GM23338 (cell line): ENCODE measurements around the gene RAVER1. TPM values are rescaled to one million over a fixed set of nuclear protein-coding genes. Genes with fewer than 3 reads are reported as not detected.

ENCODE experiments used
- ATAC-seq: fragments of 200-7000 bp; cut with Tn5 transposase; 3 replicates; pipeline ENCODE4 v1.9.1; 2020
- DNase-seq: peaks from one replicate; pipeline ENCODE4 v3.0.0-alpha.2; 2015; ENCODE audit warnings: low spot score
- H2AFZ ChIP-seq: fragments of 200-600 bp; sonication (generic); 2 replicates; pipeline ENCODE4 v1.8.0; 2016; ENCODE audit warnings: antibody characterized with exemption, mild to moderate bottlenecking, moderate library complexity
- H3F3A ChIP-seq: fragments of 200-600 bp; sonication (generic); replicated peaks from 2 replicates; pipeline ENCODE4 v1.8.0; 2017; ENCODE audit warnings: antibody characterized with exemption, mixed run types, low read depth
- H3K27ac ChIP-seq: fragments of 200-600 bp; sonication (generic); 2 replicates; pipeline ENCODE4 v1.6.1; 2016; ENCODE audit warnings: low read depth
- H3K27me3 ChIP-seq: fragments of 200-600 bp; sonication (generic); 2 replicates; pipeline ENCODE4 v1.8.0; 2016; ENCODE audit warnings: mild to moderate bottlenecking, mixed run types, moderate library complexity; ENCODE audit not compliant: insufficient read depth
- H3K36me3 ChIP-seq: fragments of 200-600 bp; sonication (generic); 2 replicates; pipeline ENCODE4 v1.8.0; 2016; ENCODE audit warnings: mild to moderate bottlenecking; ENCODE audit not compliant: insufficient read depth
- H3K4me1 ChIP-seq: fragments of 200-600 bp; sonication (generic); 2 replicates; pipeline ENCODE4 v1.8.0; 2016; ENCODE audit warnings: mild to moderate bottlenecking, moderate library complexity; ENCODE audit not compliant: insufficient read depth
- H3K4me2 ChIP-seq: fragments of 200-600 bp; sonication (generic); 2 replicates; pipeline ENCODE4 v1.7.1; 2017; ENCODE audit warnings: mixed run types
- H3K4me3 ChIP-seq: fragments of 200-600 bp; sonication (generic); 2 replicates; pipeline ENCODE4 v1.6.1; 2016; ENCODE audit warnings: mixed run types
- H3K79me2 ChIP-seq: fragments of 200-600 bp; sonication (generic); replicated peaks from 2 replicates; pipeline ENCODE4 v1.8.0; 2017; ENCODE audit warnings: mild to moderate bottlenecking; ENCODE audit not compliant: insufficient read depth
- H3K9me2 ChIP-seq: fragments of 200-600 bp; sonication (generic); 2 replicates; pipeline ENCODE4 v1.8.0; 2017; ENCODE audit not compliant: insufficient read depth
- H4K20me1 ChIP-seq: fragments of 200-600 bp; sonication (generic); replicated peaks from 2 replicates; pipeline ENCODE4 v1.8.0; 2017; ENCODE audit warnings: mild to moderate bottlenecking; ENCODE audit not compliant: insufficient read depth
- H3K27ac Mint-ChIP-seq: 2 replicates; pipeline ENCODE4 v1.8.0; 2020; ENCODE audit warnings: inconsistent platforms, mild to moderate bottlenecking, moderate library complexity, mixed read lengths
- H3K27me3 Mint-ChIP-seq: 3 replicates; pipeline ENCODE4 v1.8.0; 2022; ENCODE audit warnings: low read depth, mild to moderate bottlenecking, moderate library complexity, mixed read lengths, inconsistent platforms; ENCODE audit not compliant: insufficient read depth, poor library complexity
- H3K36me3 Mint-ChIP-seq: 3 replicates; pipeline ENCODE4 v1.8.0; 2021; ENCODE audit warnings: low read depth, mild to moderate bottlenecking, inconsistent platforms, moderate library complexity, mixed read lengths
- H3K4me1 Mint-ChIP-seq: 3 replicates; pipeline ENCODE4 v1.8.0; 2020; ENCODE audit warnings: mild to moderate bottlenecking, inconsistent platforms, mixed read lengths
- H3K4me3 Mint-ChIP-seq: 3 replicates; pipeline ENCODE4 v1.8.0; 2021; ENCODE audit warnings: moderate library complexity, mild to moderate bottlenecking, inconsistent platforms, mixed read lengths
- H3K9me3 Mint-ChIP-seq: 3 replicates; pipeline ENCODE4 v1.8.0; 2020; ENCODE audit warnings: moderate library complexity, mild to moderate bottlenecking, inconsistent platforms, mixed read lengths
- CREB1 ChIP-seq: fragments of 250-450 bp; sonication (Bioruptor Pico); IDR thresholded peaks from 2 replicates; pipeline ENCODE4 v1.5.0; 2020; ENCODE audit warnings: low read depth, mild to moderate bottlenecking, moderate library complexity
- CTCF ChIP-seq, 2 experiments: fragments of 200-600 bp in 1 of 2; sonication (generic) in 1 of 2; conservative IDR thresholded peaks; 2 replicates each; pipeline versions ENCODE4 v1.5.1 to v1.6.1; 2016 to 2017; ENCODE audit warnings: antibody characterized with exemption in 2 of 2, low read depth in 2 of 2, mild to moderate bottlenecking in 2 of 2, moderate library complexity in 1 of 2
- ETS1 ChIP-seq: IDR thresholded peaks from 2 replicates; pipeline ENCODE4 v1.6.1; 2016; ENCODE audit warnings: antibody characterized with exemption
- EZH2 ChIP-seq: fragments of 200-600 bp; sonication (generic); IDR thresholded peaks from one replicate; pipeline ENCODE4 v1.8.0; 2017; ENCODE audit warnings: antibody characterized with exemption, mild to moderate bottlenecking, low read depth; ENCODE audit not compliant: unreplicated experiment
- EZH2phosphoT487 ChIP-seq: fragments of 200-600 bp; sonication (generic); IDR thresholded peaks from one replicate; pipeline ENCODE4 v1.8.1; 2018; ENCODE audit warnings: antibody characterized with exemption; ENCODE audit not compliant: unreplicated experiment
- JUNB ChIP-seq: IDR thresholded peaks from one replicate; pipeline ENCODE4 v1.6.1; 2016; ENCODE audit warnings: antibody characterized with exemption; ENCODE audit not compliant: unreplicated experiment
- NANOG ChIP-seq: IDR thresholded peaks from 2 replicates; pipeline ENCODE4 v1.6.1; 2016; ENCODE audit warnings: antibody characterized with exemption, borderline replicate concordance
- POLR2AphosphoS5 ChIP-seq: IDR thresholded peaks from 2 replicates; pipeline ENCODE4 v1.6.1; 2016; ENCODE audit warnings: antibody characterized with exemption, low read depth
- REST ChIP-seq: IDR thresholded peaks from one replicate; pipeline ENCODE4 v1.6.1; 2018; ENCODE audit warnings: antibody characterized with exemption; ENCODE audit not compliant: unreplicated experiment
- STAT1 ChIP-seq: IDR thresholded peaks from one replicate; pipeline ENCODE4 v1.6.1; 2016; ENCODE audit warnings: antibody characterized with exemption; ENCODE audit not compliant: unreplicated experiment
- ZNF114 ChIP-seq: fragments of 250-450 bp; sonication (Bioruptor Pico); IDR thresholded peaks from 2 replicates; pipeline ENCODE4 v1.5.0; 2020; ENCODE audit warnings: mild to moderate bottlenecking, moderate library complexity
- ZNF331 ChIP-seq: fragments of 250-450 bp; sonication (Bioruptor Pico); IDR thresholded peaks from 2 replicates; pipeline ENCODE4 v1.5.0; 2020; ENCODE audit warnings: low read depth, mild to moderate bottlenecking, moderate library complexity
- polyA plus RNA-seq: library from polyadenylated mRNA; unstranded; fragments of >200 nt; fragmentation: Nextera tagmentation; extraction: Ambion mirVana; gene quantifications from 2 replicates; pipeline ENCODE4 v1.2.1, GENCODE V29; 2016
- total RNA-seq: library from RNA; depleted of rRNA; stranded (reverse); fragments of >200 nt; shearing (Covaris generic); gene quantifications from 2 replicates; pipeline ENCODE4 v1.2.3, GENCODE V29; 2014

RAVER1 gene
- total and polyA plus RNA-seq, 2 experiments from 2014 or later, result 25.5 to 88.3 TPM

- TF ChIP-seq JUNB, result no peak
- no peak for TF ChIP-seq STAT1
- no peak for TF ChIP-seq NANOG
Measured at GRCh38 chr19:10333758-10334587, 644 bp upstream of the RAVER1 start (continued).

- H3K79me2 ChIP-seq, result peaks cover 33% of the 10 kb centered on the region
- peak; percentile 0; the same call in 1 of the 3 replicates for ATAC-seq
- H3K9me3 Mint-ChIP-seq, result no peaks in the 10 kb centered on the region
Measured at GRCh38 chr19:10332158-10332964, 968 bp downstream of the RAVER1 start.

GRCh38 chr19:10329555-10329954 is 3.8 kb downstream of the RAVER1 start:
- no peak overlapping the region for H3K27ac Mint-ChIP-seq
- Histone ChIP-seq H3K4me1 (peaks cover 13% of the 10 kb centered on the region; the same call in 1 of the 2 replicates), H3K27me3 (no peaks in the 10 kb centered on the region), H3K36me3 (peaks cover 19% of the 10 kb centered on the region; the same call in 1 of the 2 replicates), H3K79me2 (peaks cover 33% of the 10 kb centered on the region), H3K4me2 (no peak overlapping the region), H3K27ac (no peak overlapping the region), H3K9me2 (no peaks in the 10 kb centered on the region), H3K4me3 (no peak overlapping the region), H3F3A (no peaks in the 10 kb centered on the region; the same call in 1 of the 2 replicates), H2AFZ (no peak overlapping the region), H4K20me1 (peaks cover 23% of the 10 kb centered on the region)
- H3K27me3 Mint-ChIP-seq, result peaks cover 12% of the 10 kb centered on the region
- H3K36me3 Mint-ChIP-seq, result peaks cover 54% of the 10 kb centered on the region
- H3K9me3 Mint-ChIP-seq, result no peaks in the 10 kb centered on the region
- DNase-seq, result no peak
- H3K4me1 Mint-ChIP-seq, result peaks cover 10% of the 10 kb centered on the region
- ATAC-seq, result no peak
- H3K4me3 Mint-ChIP-seq, result no peak overlapping the region
- TF ChIP-seq POLR2AphosphoS5 (no peak), ZNF114 (no peak), ETS1 (no peak), EZH2 (no peak), ZNF331 (CRISPR knock-in tag) (no peak), CTCF (conservative IDR thresholded peaks at IDR 0.05; ENCODE audit: low read depth in 2 of 2) (no peak), REST (no peak), STAT1 (no peak), JUNB (no peak), EZH2phosphoT487 (no peak), CREB1 (CRISPR knock-in tag) (no peak)

More at GRCh38 chr19:10332158-10332964, 968 bp downstream of the RAVER1 start:
- peak overlapping the region; percentile 99 for H3K4me3 ChIP-seq
- DNase-seq, result no peak
- H3K9me2 ChIP-seq, result no peaks in the 10 kb centered on the region
- H3K27ac ChIP-seq, result no peak overlapping the region
- H3K4me1 Mint-ChIP-seq, result peaks cover 11% of the 10 kb centered on the region
- peaks cover 17% of the 10 kb centered on the region for H3K27me3 Mint-ChIP-seq
- H3K36me3 ChIP-seq, result peaks cover 11% of the 10 kb centered on the region; the same call in 1 of the 2 replicates
- no peak for TF ChIP-seq JUNB
- H3K4me3 Mint-ChIP-seq, result peak overlapping the region; percentile 98
- peaks cover 32% of the 10 kb centered on the region for H3K36me3 Mint-ChIP-seq
- peak overlapping the region; percentile 93 for H3K4me2 ChIP-seq
- no peaks in the 10 kb centered on the region; the same call in 1 of the 2 replicates for H3F3A ChIP-seq
- peak overlapping the region; percentile 97 for H3K27ac Mint-ChIP-seq
- H2AFZ ChIP-seq, result no peak overlapping the region
- H3K27me3 ChIP-seq, result no peaks in the 10 kb centered on the region
- peaks cover 20% of the 10 kb centered on the region for H4K20me1 ChIP-seq
- H3K4me1 ChIP-seq, result peaks cover 13% of the 10 kb centered on the region; the same call in 1 of the 2 replicates
